ENCODE measurements around the gene KCTD15. TPM values are rescaled to one million over a fixed set of nuclear protein-coding genes. Genes with fewer than 3 reads are reported as not detected.

Gene KCTD15
- total and polyA plus RNA-seq, 2 of the 4 experiments (the other 2 are of a cell fraction): 16.3 to 19.6 TPM

- no peak overlapping the region for H2BK120ac ChIP-seq (ENCODE audit: low read depth, low read length)
- in situ Hi-C loops (cut with MboI; ENCODE audit: low sequenced_read_pairs) (no loop called here), dilution Hi-C loops (cut with HindIII; ENCODE audit: low sequenced_read_pairs, unreplicated experiment) (no loop called here), intact Hi-C loops (cut with micrococcal nuclease) (no loop called here)
- no peak overlapping the region for H2AFZ ChIP-seq (replicated peaks; ENCODE audit: low read length, poor library complexity)
- H3K9ac ChIP-seq (ENCODE audit: low read depth, low read length): no peak overlapping the region
- H3K27ac ChIP-seq (ENCODE audit: insufficient read depth, low read length): no peak overlapping the region
- ATAC-seq (ENCODE audit: low read depth) (no peak), DNase-seq (no peak)
- no peak overlapping the region for H3K4me3 ChIP-seq (ENCODE audit: insufficient read depth, low read depth, low read length)
- no peak for TF ChIP-seq RCOR1 (IDR thresholded peaks at IDR 0.05; ENCODE audit: insufficient replicate concordance, low read length)
- TF ChIP-seq CTCF (conservative IDR thresholded peaks at IDR 0.05; ENCODE audit: low read depth, low read length): no peak
- TF ChIP-seq BHLHE40 (IDR thresholded peaks at IDR 0.05; ENCODE audit: low read depth, low read length): no peak
- TF ChIP-seq FOS (IDR thresholded peaks at IDR 0.05; ENCODE audit: low read depth, low read length): no peak
- no peak for TF ChIP-seq MXI1 (IDR thresholded peaks at IDR 0.05; ENCODE audit: borderline replicate concordance, low read depth, low read length)
- TF ChIP-seq RAD21 (IDR thresholded peaks at IDR 0.05; ENCODE audit: low read length): no peak
- TF ChIP-seq USF2 (IDR thresholded peaks at IDR 0.05; ENCODE audit: low read depth, low read length): no peak
- TF ChIP-seq MAZ (IDR thresholded peaks at IDR 0.05; ENCODE audit: borderline replicate concordance, low read depth, low read length): no peak
- TF ChIP-seq CEBPB (IDR thresholded peaks at IDR 0.05; ENCODE audit: low read depth, low read length): no peak
- TF ChIP-seq SMC3 (IDR thresholded peaks at IDR 0.05; ENCODE audit: low read depth, low read length): no peak
- no peak overlapping the region for H3K18ac ChIP-seq (ENCODE audit: low read depth, low read length)
- H4K8ac ChIP-seq (ENCODE audit: low read depth in 2 of 2, low read length in 2 of 2): no peak overlapping the region
- H3K4me1 ChIP-seq (ENCODE audit: control insufficient read depth, insufficient read depth, low read length): no peaks in the 10 kb centered on the region
- H3K9me3 ChIP-seq (ENCODE audit: control insufficient read depth, insufficient read depth, low read length): no peaks in the 10 kb centered on the region
- H3K23ac ChIP-seq (ENCODE audit: low read depth, low read length): no peak overlapping the region
- H2BK20ac ChIP-seq (ENCODE audit: low read depth, low read length): no peak overlapping the region
- POLR2A ChIA-PET (ENCODE audit: unreplicated experiment): no interaction called here
- BruUV-seq (replicated peaks): no TSS peak
- no peak overlapping the region for H3K4ac ChIP-seq (ENCODE audit: low read depth, low read length)
- WGBS, 2 experiments (ENCODE audit: extremely low coverage in 2 of 2, insufficient read length in 1 of 2): 20% methylated on average over 1 of the region's 5 CpGs; no CpG with 5 or more reads in 1 of the 2 experiments
- no peak overlapping the region for H2BK15ac ChIP-seq (ENCODE audit: low read depth, low read length)
- H3K14ac ChIP-seq (replicated peaks; ENCODE audit: low read depth, low read length): no peak overlapping the region
- no peaks in the 10 kb centered on the region; the same call in 1 of the 2 replicates for H3K27me3 ChIP-seq (ENCODE audit: control insufficient read depth, insufficient read depth, low read length)
- H3K79me1 ChIP-seq (ENCODE audit: low read depth in 1 of 2, low read length in 2 of 2): no peaks in the 10 kb centered on the region
- H3K56ac ChIP-seq (ENCODE audit: extremely low read depth, insufficient read depth, low read length): no peak overlapping the region
- no peak overlapping the region for H2AK5ac ChIP-seq (ENCODE audit: low read depth, low read length)
- no peak overlapping the region for H2BK5ac ChIP-seq (ENCODE audit: low read depth, low read length, poor library complexity, severe bottlenecking)
- H4K5ac ChIP-seq (ENCODE audit: low read depth, low read length): no peak overlapping the region
- H2AK9ac ChIP-seq (replicated peaks; ENCODE audit: low read depth, low read length, poor library complexity): no peak overlapping the region
- no peak overlapping the region for H3K4me2 ChIP-seq (ENCODE audit: low read depth, low read length)
- H4K91ac ChIP-seq (ENCODE audit: insufficient read depth, low read depth, low read length): no peak overlapping the region
- no peaks in the 10 kb centered on the region for H3K36me3 ChIP-seq (ENCODE audit: control insufficient read depth, insufficient read depth, low read length)
- H4K20me1 ChIP-seq (ENCODE audit: insufficient read depth, low read length): no peaks in the 10 kb centered on the region
- H3K9me1 ChIP-seq (ENCODE audit: insufficient read depth, low read length): no peaks in the 10 kb centered on the region
- CTCF ChIA-PET: no interaction called here
Measured at GRCh38 chr19:33751436-33751770, 45.3 kb upstream of the KCTD15 start.

All from IMR-90 (cell line).